Hepatocyte (in vitro differentiated cells): ENCODE data around the gene GPRC5B.

Experiments used
- EZH2 ChIP-seq: fragments of 200-600 bp; sonication (generic); IDR thresholded peaks from 2 replicates; pipeline ENCODE4 v1.6.1; 2016; ENCODE audit warnings: antibody characterized with exemption, mild to moderate bottlenecking, borderline replicate concordance
- TF ChIP-seq, protein P1 (sequence below): fragments of 200-600 bp; sonication (generic); IDR thresholded peaks from 2 replicates; pipeline ENCODE4 v1.5.1; 2016; ENCODE audit warnings: antibody characterized with exemption, mild to moderate bottlenecking; ENCODE audit not compliant: poor library complexity

DNA sequence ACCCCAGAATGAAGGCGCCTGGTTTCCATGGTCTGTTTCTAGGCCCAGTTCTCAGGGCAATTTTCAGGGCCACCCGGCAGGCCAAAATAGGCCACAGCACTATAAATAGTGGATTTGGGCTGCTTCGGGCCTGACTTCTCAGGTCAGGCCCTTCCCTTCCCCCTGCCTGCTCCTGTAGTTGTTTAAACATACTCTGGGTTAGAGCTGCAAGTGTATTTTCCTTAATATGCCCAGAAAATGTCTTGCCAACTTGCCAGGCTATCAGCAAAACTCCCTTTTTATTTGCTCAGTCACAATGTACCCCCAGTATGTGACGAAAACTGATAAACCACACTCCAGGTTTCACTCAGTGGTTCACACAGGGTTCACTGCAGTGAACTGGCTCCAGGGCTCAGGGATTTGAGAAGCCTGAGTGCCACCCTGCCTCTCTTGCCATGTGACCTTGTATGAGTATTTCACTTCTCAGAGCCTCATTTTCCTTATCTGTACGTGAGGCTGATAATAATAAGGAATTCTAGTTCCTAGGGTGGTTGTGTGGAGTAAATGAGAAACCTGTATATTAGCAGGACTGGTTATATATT, 76.5 kb downstream of the GPRC5B start:
- TF ChIP-seq, protein P1, sequence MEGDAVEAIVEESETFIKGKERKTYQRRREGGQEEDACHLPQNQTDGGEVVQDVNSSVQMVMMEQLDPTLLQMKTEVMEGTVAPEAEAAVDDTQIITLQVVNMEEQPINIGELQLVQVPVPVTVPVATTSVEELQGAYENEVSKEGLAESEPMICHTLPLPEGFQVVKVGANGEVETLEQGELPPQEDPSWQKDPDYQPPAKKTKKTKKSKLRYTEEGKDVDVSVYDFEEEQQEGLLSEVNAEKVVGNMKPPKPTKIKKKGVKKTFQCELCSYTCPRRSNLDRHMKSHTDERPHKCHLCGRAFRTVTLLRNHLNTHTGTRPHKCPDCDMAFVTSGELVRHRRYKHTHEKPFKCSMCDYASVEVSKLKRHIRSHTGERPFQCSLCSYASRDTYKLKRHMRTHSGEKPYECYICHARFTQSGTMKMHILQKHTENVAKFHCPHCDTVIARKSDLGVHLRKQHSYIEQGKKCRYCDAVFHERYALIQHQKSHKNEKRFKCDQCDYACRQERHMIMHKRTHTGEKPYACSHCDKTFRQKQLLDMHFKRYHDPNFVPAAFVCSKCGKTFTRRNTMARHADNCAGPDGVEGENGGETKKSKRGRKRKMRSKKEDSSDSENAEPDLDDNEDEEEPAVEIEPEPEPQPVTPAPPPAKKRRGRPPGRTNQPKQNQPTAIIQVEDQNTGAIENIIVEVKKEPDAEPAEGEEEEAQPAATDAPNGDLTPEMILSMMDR = no peak
- TF ChIP-seq EZH2 = no peak
